ENCODE data around the gene FAM20A.

The FAM20A gene

DNA sequence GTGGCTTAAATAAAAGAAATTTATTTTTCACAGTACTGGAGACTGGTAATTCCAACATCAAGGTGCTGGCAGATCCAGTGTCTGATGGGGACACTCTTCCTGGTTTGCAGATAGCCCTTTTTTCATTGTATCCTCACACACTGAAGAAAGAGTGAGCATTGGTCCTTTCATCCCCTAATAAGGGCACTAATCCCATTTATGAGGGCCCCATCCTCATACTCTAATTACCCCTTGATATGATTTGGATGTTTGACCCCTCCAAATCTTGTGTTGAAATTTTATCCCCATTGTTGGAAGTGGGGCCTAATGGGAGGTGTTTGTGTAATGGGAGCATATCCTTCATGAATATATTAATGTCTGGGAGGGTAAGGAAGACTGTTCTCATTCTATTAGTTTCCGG is 9.4 kb upstream of the FAM20A start:
- DNase-seq (ENCODE audit: low read depth in 2 of 2), result no peak

DNA sequence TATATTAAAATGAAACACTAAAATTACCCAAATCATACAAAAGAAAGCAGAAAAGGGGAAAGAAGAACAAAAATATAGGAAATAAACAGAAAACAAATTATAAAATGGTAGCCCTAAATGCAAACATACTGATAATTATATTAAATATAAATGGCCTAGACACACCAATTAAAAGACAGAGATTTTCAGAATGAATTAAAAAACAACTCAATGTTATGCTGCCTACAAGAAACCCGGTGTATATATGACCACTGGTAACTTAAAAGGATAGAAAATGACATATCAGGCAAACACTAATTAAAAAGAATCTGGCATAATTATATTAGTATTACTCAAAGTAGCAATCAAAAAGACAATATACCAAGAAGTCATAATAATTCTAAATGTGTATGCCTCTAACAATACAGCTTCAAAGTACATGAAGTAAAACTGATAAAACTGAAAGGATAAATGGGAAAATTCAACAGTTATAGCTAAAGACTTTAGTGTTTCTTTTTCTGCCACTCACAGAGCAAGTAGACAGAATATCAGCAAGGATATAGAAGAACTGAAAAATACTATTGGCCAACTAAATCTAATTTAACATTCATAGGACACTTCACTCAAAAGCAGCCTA is 7.5 kb upstream of the FAM20A start:
- DNase-seq (ENCODE audit: low read depth in 2 of 2), result no peak

- no peak for DNase-seq (ENCODE audit: low read depth in 2 of 2)
Observed at GRCh38 chr17:68606451-68607307, 5.5 kb upstream of the FAM20A start.

DNA sequence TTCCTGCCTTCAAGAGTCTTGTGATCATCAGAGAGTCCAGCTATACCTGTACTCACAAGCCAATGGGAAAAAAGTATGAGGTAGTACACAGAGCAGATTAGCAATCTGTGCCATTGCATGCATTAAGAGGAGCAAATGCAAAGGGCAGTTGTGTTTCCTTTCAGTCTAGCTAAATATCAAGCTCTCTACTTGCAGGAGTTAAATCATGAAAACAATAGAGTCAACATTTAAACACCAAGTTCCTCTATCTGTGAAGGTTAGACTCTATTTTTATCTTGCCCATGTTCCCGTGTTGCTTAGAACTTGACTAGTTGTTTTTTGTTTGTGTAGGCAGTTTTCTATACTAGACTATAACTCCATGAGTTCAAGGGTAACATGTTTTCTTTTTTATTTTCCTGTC is 4.7 kb upstream of the FAM20A start:
- DNase-seq (ENCODE audit: low read depth in 2 of 2), result no peak

DNA sequence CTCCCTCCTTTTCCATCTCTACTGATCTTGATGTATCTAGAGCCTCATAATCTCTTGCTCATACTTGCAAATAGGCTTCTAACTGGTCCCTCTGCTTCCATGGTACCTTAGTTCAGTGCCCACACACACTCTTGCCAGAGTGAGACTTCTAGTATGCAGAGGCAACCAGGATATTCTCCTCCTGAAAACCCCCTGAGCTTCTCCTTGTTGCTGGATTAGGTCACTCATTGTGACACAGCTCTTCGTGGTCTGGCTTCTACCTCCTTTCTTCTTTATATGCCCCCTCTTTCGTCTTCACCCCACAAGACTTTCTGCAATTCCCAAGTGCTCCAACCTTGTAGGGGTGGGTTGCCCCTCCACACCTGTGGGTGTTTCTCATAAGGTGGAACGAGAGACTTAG is 2.5 kb upstream of the FAM20A start:
- no peak for DNase-seq (ENCODE audit: low read depth in 2 of 2)

GRCh38 chr17:68603027-68603426 is 1.9 kb upstream of the FAM20A start:
- no peak for DNase-seq (ENCODE audit: low read depth in 2 of 2)

- no peak for DNase-seq (ENCODE audit: low read depth in 2 of 2)
Observed at GRCh38 chr17:68602289-68602688, 1.1 kb upstream of the FAM20A start.

DNA sequence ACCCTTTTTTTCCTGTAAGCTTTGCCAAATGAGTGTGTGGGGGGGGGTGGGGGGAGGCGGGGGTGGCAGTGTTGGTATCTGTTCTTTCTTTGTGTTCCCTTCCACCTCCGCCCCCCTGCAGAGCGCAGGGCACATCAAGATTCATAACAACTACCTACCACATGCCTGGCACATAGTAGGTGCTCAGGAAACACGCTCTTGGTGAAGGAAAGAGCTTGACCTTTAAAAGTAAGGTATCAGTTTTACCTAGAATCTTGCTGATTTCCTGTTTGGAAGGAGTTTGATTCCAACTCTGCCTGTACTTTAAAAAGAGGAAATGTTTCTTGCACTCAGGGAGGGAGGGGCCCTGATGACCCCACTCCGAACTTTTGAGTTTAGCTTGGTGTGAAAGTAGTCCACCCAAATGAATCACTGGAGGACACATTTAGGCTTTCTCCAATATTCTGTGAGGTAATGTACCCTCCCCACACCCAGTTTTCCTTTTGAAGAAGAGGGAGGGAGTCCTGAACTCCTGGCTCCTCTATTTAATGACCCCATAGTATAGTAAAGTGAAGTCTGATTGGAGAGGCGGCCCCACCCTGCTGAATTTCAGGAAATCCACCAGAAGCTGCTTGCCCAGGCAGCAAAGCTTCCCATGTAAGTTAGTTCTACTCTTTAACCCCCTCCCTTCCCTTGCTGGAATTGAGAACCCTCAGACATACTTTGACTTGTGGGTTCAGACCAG is 560 bp upstream of the FAM20A start:
- DNase-seq (ENCODE audit: low read depth in 2 of 2), result no peak

- no peak for DNase-seq (ENCODE audit: low read depth in 2 of 2)
Observed at GRCh38 chr17:68600067-68600930, 868 bp downstream of the FAM20A start.

DNA sequence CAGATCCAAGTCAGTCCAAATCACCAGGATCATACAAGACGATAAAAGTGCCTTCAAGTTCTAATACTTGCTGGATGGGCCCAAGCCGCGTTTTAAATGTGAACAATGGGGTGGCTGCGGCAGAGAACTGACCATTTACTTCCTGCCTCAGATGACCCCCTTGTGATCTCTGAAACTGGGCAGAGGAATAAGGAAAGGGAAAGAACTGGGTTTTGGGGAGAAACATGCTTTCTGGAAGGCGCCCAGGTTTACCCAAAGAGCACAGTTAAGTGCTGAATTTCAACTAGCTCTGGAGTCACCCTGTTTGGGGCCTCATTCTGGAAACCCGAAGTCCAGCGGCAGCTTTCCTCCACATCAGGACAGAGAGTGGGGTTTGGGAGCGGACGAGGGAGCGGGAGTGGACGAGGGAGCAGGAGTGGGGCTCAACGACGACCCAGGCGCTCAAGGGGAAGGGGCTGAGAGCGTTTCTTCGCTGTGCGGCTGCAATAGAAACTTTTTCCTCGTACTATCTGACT is 1.6 kb downstream of the FAM20A start:
- no peak for DNase-seq (ENCODE audit: low read depth in 2 of 2)

DNA sequence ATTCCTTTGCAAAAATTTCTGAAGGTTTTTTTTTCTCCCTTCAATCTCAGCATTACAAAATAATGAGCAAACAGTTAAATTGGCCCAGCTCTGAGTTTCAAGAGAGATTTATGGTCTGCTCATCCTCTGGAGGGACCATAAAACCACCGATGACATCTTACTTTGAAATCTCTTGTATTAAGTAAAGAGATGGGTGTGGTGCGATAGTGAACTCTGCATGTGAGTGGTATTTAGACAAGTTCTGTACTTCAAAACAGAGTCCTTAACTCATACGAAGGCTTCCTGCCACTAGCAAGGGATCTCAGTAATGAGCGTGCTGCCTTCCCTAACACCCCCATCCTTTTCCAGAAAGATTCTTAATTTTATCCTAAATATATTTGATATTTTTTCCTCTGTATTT is 2.1 kb downstream of the FAM20A start:
- DNase-seq (ENCODE audit: low read depth in 2 of 2), result no peak

GRCh38 chr17:68598545-68598961 is 2.6 kb downstream of the FAM20A start:
- no peak for DNase-seq (ENCODE audit: low read depth in 2 of 2)

DNA sequence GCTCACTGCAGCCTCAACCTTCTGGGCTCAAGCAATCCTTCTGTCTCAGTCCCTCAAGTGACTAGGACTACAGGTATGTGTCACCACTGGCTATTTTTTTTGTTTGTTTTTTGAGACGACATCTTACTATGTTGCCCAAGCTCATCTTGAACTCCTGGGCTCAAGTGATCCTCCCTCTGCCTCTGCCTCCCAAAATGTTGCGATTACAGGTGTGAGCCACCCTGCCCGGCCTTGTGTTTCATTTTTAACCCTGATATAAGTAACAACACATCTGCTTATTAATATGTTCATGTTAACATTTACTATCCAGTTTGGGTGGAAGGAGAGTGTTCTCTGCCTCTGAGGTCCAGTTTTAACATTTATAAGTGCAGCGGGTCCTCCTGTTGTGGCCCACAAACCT is 3.1 kb downstream of the FAM20A start:
- DNase-seq (ENCODE audit: low read depth in 2 of 2), result no peak

DNA sequence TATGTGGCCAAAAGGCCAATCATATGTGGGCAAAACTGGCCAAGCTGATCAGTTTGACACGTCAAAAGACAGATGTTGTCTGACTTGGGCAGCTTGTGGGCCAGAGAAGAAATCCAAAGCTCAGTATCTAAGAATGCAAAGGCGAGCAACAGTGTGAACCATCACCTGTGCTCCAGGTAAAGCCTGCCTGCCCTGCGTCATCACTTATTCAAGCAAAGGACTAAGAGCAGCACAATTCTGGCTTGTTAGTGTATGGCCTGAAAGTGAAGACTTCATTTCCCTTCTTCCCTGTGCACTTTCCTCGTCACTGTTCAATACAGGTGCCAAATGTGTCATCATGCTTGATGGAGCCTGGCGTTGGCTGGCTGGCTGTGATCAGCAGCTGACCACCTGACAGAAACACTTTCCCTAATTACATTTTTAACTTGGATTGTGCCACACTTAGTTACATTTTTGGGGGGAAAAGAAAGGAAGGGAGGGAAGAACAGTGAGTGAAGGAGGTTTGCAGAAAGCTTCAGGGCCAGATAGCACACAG is 4.7 kb downstream of the FAM20A start:
- DNase-seq (ENCODE audit: low read depth in 2 of 2), result no peak

DNA sequence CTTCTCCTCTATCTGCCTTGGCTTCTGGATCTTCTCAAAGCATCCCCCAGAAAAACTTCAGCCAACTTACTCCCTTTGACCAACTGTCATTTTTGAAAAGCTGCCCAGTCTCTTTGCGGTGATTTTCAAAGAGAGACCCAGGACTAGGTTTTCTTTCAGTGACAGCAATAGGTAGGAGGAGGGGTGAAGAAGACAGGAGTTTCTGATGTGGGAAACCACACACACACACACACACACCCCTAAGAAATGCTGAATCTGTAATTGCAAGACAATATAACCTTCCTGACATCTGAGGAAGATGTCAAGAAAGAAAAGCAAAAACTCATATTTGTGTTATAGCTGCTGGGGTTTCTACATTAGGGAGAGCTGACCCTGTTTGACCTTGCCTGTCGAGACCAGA is 5.2 kb downstream of the FAM20A start:
- no peak for DNase-seq (ENCODE audit: low read depth in 2 of 2)

- no peak for DNase-seq (ENCODE audit: low read depth in 2 of 2)
Observed at GRCh38 chr17:68595496-68595895, 5.7 kb downstream of the FAM20A start.

DNA sequence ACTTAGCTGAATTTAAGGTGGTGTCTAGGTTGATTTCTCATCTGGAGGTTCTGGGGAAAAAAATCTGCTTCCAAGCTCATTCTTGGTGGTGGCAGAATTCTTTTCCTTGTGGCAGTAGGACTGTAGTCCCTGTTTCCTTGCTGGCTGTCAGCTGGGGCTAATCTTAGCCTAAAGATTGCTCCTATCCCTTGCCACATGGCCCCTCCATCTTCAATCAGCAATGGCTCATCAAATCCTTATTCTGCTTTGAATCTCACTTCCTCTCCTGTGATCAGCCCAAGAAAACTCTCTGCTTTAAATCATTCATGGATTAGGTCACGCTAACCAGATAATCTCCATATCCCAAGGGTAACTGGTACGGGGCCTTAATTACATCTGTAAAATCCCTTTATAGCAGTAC is 6.6 kb downstream of the FAM20A start:
- no peak for DNase-seq (ENCODE audit: low read depth in 2 of 2)

DNA sequence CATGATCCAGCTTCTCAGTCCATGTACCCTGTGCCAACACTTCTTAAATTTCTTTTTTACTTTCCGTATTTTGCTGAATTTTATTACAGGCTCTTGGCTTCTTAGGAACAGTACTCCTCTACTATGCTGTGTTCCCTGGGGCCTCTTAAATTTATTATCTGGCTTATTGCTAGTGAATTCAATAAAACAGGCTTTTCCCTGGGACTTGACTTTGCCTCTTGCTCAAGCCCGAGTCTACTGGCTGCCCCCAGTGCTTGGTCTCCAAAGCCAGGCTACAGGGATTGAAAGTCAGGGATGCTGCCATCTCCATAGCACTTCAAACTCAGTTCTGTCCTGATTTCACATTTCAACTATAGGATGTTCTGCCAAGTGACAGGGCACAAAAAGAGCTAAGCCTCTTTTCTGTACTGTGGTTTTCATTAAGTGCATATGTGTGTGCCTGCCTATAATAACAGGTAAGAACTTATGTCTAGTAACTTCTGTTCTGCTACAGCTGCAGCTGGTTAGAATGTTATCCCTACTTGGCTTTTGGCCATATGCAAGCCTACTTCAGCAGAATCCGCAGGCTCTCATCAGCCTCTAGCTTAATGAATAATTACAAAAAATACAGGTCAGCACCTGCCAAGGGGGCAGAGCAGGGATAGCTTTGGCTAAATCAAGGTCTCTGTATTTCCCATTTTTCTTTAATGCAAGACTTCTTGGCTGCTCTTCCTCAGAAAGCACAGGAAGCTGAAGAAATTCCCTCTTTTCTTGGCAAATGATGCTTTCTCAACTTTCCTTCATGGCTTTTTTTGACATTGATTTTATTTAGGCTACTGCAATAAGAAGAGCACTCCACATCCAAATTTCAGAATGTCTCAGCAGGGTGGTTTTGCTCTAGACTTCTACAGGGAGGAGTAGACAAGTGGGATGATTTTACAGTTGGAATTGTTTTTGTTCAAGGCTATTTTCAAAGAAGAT is 8.2 kb downstream of the FAM20A start:
- no peak for DNase-seq (ENCODE audit: low read depth in 2 of 2)

- no peak for DNase-seq (ENCODE audit: low read depth in 2 of 2)
Observed at GRCh38 chr17:68592009-68592408, 9.2 kb downstream of the FAM20A start.

GRCh38 chr17:68591583-68591982 is 9.6 kb downstream of the FAM20A start:
- no peak for DNase-seq (ENCODE audit: low read depth in 2 of 2)

Data from stimulated activated CD4-positive, alpha-beta T cell treated with anti-CD3 and anti-CD28 coated beads, Interleukin-15, amount 100 ng/mL, for 48 hours (primary cell).